HG02981 (cell line): ENCODE data around the gene HTRA1.

Source experiments
- ATAC-seq: cut with Tn5 transposase; IDR thresholded peaks from one replicate; pipeline ENCODE4 v1.9.1; 2021; ENCODE audit warnings: mild to moderate bottlenecking, moderate library complexity; ENCODE audit not compliant: unreplicated experiment

Gene HTRA1

DNA sequence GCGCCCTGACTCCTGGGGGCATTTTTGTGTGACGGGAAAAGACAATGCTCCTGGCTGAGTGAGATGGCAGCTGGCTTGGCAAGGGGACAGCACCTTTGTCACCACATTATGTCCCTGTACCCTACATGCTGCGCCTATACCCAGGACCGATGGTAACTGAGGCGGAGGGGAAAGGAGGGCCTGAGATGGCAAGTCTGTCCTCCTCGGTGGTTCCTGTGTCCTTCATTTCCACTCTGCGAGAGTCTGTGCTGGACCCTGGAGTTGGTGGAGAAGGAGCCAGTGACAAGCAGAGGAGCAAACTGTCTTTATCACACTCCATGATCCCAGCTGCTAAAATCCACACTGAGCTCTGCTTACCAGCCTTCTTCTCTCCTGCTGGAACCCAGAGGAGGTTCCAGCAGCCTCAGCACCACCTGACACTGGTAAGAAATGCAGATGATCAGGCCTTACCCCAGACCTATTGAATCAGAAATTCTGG, 6.7 kb upstream of the HTRA1 start, which contains the start of gene ARMS2:
Gene ARMS2 (plus strand): TSS at position 51 of the 478 bp plus-strand sequence. CDS start 75 bp downstream, at position 126.
- no peak for ATAC-seq

DNA sequence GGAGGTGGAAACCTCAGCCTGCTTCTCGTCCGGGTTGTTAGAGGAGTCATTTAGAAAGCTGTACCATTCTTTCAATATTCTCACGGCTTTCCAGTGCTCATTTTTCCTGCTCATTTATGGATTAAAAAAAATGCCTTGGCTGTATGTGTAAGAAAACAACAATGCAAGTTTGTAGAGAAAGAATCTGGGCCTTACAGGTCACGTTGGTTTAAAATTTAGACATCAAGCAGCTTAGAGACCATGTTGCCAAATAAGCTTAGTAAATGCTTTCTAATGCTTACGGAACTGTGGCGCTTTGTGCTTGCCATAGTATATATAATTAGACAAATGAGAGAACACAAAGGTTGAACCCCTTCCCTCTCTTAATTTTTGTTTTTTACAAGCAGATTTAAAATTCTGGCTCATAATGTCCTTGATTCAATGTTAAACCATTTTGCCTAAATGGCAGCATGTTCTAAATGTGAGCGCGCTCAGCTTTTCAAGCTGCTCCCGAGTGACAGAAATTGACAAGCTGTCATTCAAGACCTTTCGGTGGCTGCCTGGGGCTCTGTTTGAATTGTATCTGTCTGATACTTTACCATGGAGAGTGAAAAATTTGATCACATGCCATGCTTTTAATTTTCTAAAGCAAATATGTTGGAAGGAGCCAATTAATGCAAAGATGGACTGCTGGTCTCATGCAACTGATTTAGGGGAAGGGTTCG, 5.8 kb upstream of the HTRA1 start:
- no peak for ATAC-seq

DNA sequence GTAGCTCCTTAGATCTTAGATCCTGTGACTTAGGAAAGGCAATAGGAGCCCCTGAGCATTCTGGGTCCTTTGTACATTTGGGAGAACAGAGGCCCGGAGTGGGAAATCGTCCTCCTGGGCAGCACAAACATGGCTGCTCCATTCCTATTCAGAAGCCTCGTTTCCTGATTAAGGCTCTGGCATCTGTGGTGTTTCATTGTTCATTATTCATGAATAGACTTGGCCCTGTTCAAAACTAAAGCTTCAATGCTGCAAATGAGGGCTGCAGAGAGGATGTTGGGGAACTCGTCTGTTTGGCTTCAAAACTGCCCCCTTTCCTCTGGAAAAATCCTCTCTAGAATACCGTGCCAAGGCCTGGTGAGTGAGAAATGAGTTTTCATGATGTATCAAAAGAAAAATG, 3.4 kb upstream of the HTRA1 start:
- no peak for ATAC-seq

DNA sequence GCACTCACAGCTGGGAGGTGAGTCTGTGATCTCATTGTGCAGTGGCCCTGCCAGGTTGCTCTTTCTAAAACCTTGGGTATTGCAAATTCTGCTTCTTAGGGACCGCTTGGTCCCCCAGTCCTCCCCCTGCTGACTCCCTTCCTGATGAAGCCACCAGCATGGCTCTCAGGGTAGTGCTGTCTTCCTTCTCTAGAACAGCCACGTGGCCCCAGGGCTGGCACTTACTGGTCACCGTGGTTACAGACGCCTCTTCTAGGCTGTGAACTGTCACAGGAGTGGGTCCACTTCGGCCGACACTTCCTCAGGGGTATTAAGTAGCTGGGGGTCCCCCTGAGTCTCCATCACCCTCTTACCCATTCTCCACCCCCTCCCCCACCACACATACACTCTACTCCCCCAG, 2.7 kb upstream of the HTRA1 start:
- ATAC-seq: no peak

DNA sequence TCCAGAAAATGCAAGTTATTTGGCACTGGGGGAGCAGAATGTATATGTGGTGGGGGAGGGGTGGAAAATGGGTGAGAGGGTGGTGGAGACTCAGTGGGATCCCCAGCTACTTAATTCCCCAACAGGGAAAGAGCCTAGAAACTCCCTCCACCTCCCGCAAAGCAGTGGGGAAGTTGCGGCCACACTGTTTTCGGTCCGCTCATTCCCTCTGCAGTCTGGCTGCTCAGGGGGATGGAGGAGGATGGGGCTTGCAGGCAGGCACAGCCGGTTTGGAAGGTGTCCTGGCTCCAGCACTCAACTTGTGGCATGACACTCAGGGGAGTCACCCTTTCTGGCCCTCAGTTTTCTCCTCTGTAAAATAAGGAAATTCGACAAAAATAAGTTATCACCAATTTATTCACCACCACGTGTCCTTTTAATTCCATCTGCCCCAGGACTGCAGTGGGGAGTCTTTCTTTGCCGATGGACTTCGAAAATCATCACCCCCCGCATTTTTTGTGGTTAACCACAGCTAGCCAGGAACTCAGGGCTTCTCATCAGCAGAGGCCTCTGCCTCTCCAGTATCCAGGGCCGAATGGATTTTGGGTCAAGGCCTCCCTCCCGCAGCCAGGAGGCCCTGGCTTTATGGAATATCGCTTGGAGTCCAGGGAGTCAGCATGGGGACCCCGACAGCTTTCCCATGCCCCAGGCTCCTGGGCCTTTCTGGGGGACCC, 1.6 kb upstream of the HTRA1 start:
- ATAC-seq: no peak

DNA sequence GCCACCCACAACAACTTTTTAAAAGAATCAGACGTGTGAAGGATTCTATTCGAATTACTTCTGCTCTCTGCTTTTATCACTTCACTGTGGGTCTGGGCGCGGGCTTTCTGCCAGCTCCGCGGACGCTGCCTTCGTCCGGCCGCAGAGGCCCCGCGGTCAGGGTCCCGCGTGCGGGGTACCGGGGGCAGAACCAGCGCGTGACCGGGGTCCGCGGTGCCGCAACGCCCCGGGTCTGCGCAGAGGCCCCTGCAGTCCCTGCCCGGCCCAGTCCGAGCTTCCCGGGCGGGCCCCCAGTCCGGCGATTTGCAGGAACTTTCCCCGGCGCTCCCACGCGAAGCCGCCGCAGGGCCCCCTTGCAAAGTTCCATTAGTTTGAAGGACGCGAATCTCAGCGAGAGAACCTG, 461 bp upstream of the HTRA1 start:
- ATAC-seq: no peak

DNA sequence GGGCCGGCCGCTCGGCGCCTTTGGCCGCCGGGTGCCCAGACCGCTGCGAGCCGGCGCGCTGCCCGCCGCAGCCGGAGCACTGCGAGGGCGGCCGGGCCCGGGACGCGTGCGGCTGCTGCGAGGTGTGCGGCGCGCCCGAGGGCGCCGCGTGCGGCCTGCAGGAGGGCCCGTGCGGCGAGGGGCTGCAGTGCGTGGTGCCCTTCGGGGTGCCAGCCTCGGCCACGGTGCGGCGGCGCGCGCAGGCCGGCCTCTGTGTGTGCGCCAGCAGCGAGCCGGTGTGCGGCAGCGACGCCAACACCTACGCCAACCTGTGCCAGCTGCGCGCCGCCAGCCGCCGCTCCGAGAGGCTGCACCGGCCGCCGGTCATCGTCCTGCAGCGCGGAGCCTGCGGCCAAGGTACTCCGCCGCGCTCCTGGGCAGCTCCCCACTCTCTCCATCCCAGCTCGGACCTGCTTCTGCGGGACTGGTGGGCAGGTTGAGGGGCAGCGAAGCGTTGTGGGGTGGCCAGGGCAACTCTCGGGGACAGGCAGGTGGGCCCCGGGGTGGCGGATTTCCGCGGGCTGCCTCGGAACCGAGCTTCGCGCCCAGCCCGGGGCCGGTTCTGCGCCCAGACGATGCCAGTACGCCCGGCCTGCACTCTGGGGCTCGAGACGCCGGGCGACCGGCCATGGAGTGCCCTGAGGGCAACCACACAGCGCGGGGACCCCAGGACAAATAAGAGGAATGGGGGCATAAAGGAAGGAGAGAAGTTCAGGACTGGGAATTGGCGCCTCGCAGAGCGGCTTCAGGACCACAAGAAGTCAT, 578 bp downstream of the HTRA1 start:
- ATAC-seq: no peak

DNA sequence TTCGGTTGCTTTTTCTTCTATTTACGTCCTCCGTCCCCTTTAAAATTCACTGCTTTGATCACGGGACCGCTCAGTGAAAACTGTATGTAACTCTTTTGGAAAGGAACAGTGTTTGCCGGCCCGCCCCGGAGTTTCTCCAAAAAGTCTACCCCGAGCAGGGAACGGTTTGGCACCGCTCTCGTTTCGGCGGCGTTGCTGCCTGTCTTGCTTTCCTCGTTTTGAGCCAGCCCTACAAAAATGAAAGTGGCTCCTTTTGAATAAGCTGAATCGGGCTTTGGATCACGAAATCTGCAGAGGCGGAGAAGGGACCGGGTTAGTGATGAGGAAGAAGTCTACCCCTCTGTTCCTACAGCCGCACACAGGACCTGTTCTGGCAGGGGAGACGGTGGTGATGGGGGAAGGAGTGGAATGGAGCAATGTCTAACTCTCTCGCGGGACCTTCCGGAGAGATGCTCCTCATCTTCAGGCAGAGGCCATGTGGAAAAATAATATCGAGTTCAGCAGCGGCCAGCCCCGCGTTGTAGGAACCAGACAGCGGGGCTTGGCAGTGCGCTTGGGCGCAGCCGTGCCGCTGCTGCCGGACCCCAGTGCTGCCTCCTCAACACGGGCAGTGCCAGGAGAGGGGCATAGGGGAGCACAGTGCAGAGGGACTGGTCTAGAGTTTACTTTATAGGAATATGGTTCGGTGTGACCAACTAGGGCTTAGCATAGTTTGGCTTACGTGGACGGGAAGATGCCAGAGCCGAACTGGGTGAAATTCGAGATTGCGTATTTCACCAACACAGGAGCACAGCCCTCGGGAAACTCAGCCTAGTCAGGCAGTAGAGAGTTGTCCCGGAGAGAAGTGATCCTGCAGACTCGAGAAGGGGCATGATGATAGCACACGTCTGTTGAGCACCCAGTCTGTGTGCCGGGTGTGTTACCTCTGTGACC, 1.4 kb downstream of the HTRA1 start:
- no peak for ATAC-seq

DNA sequence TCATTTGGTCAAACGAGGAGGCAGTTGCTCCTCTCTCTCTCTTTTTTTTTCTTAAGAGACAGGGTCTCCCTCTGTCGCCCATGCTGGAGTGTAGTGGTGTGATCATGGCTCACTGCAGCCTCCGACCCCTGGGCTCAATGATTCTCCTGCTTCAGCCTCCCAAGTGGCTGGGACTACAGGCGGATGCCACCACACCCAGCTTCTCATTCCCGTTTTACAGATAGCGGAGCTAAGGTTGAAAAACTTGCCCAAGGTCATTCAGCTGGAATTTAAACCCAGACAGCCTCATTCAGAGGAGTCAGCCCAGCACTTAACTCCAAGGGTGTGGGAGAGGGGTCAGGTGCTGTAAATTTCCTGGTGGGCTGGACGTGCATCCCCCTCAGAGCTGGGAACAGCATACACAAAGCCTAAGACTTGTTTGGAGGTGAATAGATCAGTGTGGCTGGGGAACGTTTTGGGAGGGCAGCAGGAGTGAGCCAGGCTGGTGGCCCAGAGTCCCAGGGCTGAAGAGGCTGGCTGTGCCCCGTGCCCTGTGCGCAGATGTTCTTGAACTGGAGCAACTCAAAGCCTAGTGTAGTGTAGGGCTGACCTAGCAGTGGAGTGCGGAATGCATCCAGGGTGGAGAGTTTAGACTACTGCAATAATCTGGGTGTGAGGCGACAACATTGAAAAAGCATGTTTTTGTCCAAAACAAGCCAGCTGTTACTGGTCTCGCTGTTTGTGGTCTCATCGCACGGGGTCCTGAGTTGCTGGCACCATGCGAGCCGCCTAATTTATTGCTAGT, 2.3 kb downstream of the HTRA1 start:
- ATAC-seq: no peak

DNA sequence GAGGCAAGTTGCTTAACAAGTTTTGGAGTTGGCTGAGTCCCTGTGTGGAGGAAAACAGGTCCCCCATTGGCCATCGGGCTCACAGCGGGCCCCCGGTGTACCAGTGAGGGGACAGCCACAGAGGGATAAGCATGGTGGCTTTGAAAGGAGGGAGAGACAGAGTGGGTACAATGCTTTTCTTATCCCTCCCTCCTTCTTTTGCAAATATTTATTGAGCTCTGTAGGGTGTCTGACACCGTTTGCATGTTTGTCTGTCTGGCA, 2.8 kb downstream of the HTRA1 start:
- ATAC-seq: no peak

DNA sequence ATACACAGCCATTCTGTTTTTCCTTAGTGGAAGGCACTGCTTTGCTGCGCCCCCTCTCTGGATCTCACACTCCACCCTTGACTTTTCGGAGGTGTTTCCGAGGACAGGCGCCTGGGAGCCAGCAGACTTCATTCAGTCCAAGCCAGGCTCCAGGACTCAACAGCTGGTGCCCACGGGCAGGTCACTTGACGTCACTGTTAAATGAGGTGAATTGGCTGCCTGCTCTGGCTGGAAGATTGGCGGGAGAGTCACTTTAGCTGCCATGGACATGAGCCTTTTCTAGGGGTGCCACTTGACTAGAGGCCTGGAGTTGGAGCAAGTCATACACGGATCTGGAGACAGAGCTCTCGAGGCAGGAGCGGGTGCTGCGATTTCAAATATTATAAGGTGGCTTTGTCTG, 3.2 kb downstream of the HTRA1 start:
- no peak for ATAC-seq

DNA sequence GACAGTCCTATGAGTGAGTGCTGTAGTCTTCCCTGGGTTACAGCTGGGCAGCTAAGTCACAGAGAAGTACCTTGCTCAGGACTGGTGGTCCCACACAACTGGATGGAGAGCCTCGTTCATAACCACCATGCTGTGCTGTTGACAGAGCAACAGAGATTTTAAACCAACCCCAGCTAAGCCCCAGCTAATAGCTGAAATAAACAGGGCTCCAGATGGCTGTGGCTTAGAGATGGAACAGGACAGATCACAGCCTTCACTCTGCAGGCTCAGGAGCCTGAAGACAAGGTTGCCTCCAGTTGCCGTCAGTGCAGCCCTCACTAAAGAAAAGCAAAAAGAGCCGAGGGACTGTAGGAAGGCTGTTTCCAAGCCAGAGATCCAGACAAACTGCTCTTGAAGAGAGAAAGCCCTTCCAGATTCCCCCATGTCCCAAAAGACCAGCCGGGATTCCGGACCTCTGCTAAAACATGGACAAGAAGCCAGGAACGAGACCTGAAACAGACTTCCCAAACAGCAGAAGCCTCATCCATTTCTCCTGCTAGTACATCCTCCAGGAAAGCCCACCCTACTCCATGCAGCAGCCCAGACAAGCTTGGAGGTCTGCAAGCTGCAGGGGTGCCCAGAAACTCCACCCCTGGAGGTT, 4.2 kb downstream of the HTRA1 start:
- no peak for ATAC-seq

DNA sequence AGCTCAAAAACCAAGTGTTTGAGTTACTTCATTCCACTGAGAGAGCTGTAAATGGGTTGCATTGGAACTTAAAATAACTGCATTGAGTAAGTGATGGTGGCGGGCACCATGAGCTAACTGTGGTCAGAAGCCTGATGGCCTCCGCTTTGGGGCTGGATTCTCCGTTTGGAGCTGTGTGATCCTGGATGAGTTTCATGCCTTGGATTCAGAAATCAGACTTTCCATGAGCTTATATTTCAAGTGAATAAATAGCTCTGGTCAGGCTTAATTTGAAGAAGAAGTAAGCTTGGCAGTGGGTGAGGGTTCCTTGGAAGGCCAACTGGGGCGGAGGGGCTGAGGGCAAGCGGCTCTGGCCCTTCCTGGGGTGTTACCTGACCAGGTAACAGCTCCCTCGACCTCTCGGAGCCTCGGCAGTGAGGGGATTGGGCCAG, 5.6 kb downstream of the HTRA1 start:
- no peak for ATAC-seq

DNA sequence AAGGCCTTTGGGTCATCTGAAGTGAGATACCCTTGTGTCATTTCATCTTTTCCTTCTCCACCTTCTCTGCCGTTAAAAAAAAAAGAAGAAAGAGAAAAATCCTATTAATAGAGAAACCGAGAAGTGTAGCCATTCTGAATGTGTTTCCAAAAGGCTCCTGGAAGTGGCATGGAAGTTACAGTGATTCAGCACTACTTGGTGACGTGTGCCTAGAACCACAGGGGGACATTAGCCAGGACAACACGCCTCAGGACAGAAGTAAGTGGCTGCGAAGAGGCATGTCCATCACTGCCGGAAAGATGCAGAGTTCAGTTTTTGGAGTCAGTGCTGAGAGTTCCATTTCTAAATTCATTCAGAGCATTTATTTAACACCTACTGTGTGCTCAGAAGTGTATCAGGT, 6.3 kb downstream of the HTRA1 start:
- no peak for ATAC-seq

DNA sequence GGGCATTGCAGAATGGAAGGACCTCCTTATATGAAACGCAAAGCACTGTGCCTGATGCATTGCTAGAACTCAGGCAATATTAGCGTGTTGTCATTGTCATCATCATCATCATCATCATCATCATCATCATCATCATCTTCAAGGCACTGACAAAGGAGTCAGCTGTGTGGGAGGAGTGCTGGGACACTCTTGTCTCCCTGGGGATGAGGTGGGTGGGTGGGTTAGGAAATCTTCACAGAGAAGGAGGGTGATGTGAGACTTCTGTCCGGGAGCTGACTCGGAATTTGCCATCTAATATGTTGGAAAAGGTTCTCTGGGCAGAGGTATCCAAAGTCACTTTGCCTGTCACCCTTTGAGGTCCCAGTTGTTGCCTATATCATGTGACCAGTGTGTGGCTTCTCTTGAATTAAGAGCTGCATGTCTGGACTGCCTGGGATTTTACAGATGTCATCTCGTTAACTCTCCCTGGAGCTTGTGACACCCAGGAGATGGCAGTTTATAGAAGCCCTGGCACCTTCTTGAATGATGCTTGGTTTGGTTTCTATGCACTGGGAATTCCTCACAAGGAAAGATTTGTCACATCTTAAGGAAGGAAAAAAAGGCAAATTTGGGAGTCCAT, 7.1 kb downstream of the HTRA1 start:
- no peak for ATAC-seq

DNA sequence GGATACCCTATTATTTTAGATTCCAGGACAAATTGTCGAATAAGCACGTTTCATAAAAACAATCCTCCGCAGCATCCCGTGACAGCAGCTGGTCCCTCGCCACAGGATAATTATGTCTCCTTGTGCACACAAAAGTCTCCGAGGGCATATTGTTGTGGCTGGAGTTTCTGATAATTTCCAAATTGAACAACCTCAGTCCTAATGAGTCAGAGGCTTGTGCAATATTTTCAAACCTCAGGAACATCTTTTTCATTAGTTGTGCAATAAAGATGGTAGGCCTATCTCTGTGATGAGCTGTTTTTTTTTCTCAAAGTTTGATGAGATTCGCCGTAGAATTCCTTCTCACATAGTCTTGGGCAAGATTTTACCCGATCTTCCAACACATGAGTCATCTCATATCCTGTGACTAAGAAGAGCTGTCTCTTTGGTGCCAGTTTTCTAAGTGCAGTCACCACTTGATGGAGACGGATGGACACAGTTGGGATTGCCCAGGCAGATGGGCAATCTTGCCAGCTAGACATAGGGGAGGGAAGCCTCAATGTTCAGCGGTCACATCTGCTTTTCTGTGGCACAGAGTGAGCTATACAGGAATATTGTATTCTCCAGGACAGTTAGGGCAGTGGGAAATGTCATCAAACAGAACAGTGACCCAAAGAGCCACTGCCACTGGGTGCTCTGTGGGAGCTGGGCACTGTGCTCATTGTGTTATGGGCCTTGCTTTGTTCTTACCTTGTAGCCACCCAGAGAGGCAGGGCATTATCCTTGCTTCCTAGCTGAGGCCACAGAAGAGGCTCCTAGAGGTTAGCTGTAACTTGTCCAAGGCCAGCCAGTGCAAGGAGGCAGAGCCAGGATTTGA, 7.8 kb downstream of the HTRA1 start:
- ATAC-seq: no peak

DNA sequence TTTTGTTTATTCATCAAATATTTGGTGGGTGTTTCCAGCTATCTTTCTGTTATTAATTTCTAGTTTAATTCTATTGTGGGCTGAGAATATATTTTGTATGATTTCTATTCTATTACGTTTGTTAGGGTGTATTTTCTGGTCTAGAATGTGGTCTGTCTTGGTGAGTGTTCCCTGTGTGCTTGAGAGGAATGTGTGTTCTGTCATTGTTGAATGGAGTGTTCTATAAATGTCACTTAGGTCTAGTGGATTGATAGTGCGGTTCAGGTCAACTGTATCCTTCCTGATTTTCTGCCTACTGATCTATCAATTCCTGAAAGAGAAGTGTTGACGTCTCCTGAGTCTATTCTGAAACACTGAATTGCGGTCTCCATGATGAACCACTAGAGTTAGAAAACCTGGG, 8.5 kb downstream of the HTRA1 start:
- ATAC-seq: no peak

DNA sequence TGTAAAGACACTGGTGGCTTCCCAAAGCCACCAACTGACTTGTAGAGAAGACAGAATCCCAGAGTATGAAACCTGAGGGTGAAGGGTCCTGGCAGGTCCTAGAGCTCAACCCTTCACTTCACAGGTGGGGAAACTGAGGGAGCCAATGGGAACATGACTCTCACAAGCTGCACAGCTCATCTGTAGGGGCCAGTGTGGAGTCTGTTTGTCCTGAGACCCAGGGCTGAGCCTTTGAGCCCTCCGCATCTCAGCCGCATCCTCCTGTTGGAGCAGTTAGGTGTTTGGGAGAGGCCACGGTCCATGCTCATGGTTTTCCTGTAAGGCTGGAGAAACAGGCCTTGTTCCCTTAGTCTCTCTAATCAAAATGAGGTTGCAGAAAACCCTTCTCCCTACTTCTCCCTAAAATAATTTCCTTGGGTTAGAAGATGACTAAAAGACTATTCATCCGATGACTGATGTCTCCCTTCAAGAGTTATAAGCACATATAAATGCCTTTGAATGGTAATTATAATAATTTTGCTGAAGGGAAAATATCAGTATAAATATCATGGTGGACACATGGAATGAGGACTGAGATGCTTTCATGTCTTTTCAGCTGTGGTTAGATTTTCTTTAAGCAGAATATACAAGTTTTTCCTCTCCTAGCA, 10.3 kb downstream of the HTRA1 start:
- ATAC-seq: no peak
